Peyer's patch (tissue), 4 donors: ENCODE measurements around the gene EIF4EBP3. TPM values are rescaled to one million over a fixed set of nuclear protein-coding genes. Genes with fewer than 3 reads are reported as not detected.
A peak's percentile ranks its signal among the peaks of the same experiment; 100 is the strongest.

Experiments used
- DNase-seq, 3 donors: peaks; one replicate each; pipeline ENCODE4 v3.0.0-alpha.2; 2017 to 2019
- H3K27ac ChIP-seq, 4 donors: fragments of 200-600 bp; sonication (generic); one replicate each; pipeline ENCODE4 v1.5.1; 2016 to 2019
- H3K27me3 ChIP-seq, 2 donors: fragments of 200-600 bp; sonication (generic); one replicate each; pipeline ENCODE4 v1.5.1; 2019
- H3K36me3 ChIP-seq, 3 donors: fragments of 200-600 bp; sonication (generic); one replicate each; pipeline ENCODE4 v1.5.1; 2016 to 2019
- H3K4me1 ChIP-seq, 4 donors: fragments of 200-600 bp; sonication (generic); one replicate each; pipeline ENCODE4 v1.5.1; 2016 to 2019
- H3K4me3 ChIP-seq, 4 donors: fragments of 200-600 bp; sonication (generic); 1 replicate in 3 of 4; 2 replicates in 1 of 4; pipeline ENCODE4 v1.5.1; 2016 to 2019; ENCODE audit warnings: mild to moderate bottlenecking in 1 of 4
- H3K9me3 ChIP-seq, 4 donors: fragments of 200-600 bp; sonication (generic); one replicate each; pipeline ENCODE4 v1.5.1; 2016 to 2019; ENCODE audit warnings: mild to moderate bottlenecking in 1 of 4
- POLR2A ChIP-seq, 2 donors: fragments of 450-650 bp; IDR thresholded peaks; one replicate each; pipeline ENCODE4 v1.5.1; 2017; ENCODE audit warnings: antibody characterized with exemption in 2 of 2, mild to moderate bottlenecking in 2 of 2, moderate library complexity in 2 of 2
- total RNA-seq, 4 donors: library from RNA; depleted of rRNA; stranded (reverse); fragments of >200 nt; gene quantifications; one replicate each; pipeline ENCODE4 v1.1.0, GENCODE V29; 2016
- TF ChIP-seq, protein P1 (sequence below), 6 experiments: fragments of 450-650 bp in 4 of 6; fragments of 200-600 bp in 2 of 6; sonication (generic) in 1 of 6; IDR thresholded peaks; one replicate each; pipeline ENCODE4 v1.5.1; 2017 to 2019; ENCODE audit warnings: antibody characterized with exemption in 6 of 6, mild to moderate bottlenecking in 3 of 6, moderate library complexity in 1 of 6

EIF4EBP3 gene
- total RNA-seq = 10 to 100 TPM in 3 of 4 donors, not detected in 1; 32.4 to 46.1 (median 32.9) TPM

DNA sequence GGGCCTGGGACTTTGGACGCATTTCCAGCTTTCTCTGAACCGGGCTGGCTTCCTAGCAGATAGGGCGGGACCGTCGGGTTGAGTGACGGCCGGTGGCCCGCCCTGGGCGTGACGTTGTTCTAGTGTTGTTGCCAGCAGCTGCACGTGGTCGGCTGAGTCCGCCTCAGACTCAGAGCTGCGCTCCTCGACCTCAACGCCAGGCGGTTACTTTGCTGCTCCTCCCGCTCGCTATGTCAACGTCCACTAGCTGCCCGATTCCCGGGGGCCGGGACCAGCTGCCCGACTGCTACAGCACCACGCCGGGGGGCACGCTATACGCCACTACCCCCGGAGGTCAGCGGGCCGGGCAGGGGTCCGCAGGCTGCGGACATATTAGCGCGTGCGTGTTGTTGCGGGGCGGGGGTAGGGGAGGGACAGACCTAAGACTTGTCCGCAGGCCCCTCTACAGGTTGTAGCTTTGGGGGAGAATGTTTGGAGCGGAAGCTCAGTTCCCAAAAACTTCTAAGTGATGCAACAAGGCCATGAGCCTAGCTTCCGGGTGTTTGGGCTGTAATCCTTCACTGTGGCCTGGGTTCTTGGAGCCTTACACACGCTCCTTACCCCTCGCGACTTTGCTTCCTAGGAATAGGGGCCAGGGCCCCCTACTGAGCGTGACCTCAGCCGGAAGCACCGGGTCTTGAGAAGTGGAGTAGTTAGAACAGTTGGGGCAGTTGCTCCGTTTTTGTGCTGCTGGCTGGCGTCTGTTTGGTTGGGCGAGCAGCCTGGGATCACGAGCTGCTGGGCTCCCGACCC, at the start of gene EIF4EBP3:
TSS of gene EIF4EBP3 (plus strand) at position 155 of the 792 bp plus-strand sequence. CDS start at position 231, 76 bp downstream.
- Histone ChIP-seq H3K9me3 (no peaks in the 10 kb centered on the region), H3K4me1 (peaks cover 0 to 41% (median 6%) of the 10 kb centered on the region in 4 donors), H3K36me3 (peaks cover 0 to 31% (median 0%) of the 10 kb centered on the region in 3 donors), H3K27ac (peak within 1 kb of the TSS; percentile 92 to 99 (median 97)), H3K27me3 (no peaks in the 10 kb centered on the region), H3K4me3 (peak within 1 kb of the TSS; percentile 46 to 65 (median 60))
- peak; percentile 89 to 99 (median 98) for DNase-seq
- peak; percentile 94 for TF ChIP-seq POLR2A (IDR thresholded peaks at IDR 0.05)
- TF ChIP-seq, protein P1, sequence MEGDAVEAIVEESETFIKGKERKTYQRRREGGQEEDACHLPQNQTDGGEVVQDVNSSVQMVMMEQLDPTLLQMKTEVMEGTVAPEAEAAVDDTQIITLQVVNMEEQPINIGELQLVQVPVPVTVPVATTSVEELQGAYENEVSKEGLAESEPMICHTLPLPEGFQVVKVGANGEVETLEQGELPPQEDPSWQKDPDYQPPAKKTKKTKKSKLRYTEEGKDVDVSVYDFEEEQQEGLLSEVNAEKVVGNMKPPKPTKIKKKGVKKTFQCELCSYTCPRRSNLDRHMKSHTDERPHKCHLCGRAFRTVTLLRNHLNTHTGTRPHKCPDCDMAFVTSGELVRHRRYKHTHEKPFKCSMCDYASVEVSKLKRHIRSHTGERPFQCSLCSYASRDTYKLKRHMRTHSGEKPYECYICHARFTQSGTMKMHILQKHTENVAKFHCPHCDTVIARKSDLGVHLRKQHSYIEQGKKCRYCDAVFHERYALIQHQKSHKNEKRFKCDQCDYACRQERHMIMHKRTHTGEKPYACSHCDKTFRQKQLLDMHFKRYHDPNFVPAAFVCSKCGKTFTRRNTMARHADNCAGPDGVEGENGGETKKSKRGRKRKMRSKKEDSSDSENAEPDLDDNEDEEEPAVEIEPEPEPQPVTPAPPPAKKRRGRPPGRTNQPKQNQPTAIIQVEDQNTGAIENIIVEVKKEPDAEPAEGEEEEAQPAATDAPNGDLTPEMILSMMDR (IDR thresholded peaks at IDR 0.05) = peak; percentile 38 to 90 (median 70)

DNA sequence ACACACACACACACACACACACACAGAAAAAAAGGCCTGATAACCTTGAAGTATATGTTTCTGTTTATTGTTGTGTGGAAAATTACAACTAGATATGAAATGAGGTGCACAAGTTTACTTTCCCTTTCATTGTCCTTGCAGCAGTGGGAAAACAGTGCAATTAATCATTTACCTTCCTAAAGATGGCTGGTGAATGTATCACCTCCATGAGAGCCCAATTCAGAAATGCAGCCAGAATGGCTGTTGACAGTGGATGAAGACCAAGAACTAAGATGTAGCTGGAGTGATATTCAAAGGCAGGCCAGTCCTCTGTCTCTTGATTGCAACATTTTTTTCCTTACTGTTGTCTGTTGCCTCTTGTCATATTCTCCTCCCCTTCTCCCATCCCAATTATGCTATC, 49.6 kb upstream of the EIF4EBP3 start:
- peaks cover 0 to 17% (median 0%) of the 10 kb centered on the region in 3 donors for H3K36me3 ChIP-seq
- H3K4me3 ChIP-seq = no peak overlapping the region
- TF ChIP-seq, protein P1 (IDR thresholded peaks at IDR 0.05) = no peak
- TF ChIP-seq POLR2A (IDR thresholded peaks at IDR 0.05) = no peak
- DNase-seq = no peak
- H3K4me1 ChIP-seq = no peaks in the 10 kb centered on the region
- no peaks in the 10 kb centered on the region for H3K27me3 ChIP-seq
- no peaks in the 10 kb centered on the region for H3K9me3 ChIP-seq
- H3K27ac ChIP-seq = no peak overlapping the region

DNA sequence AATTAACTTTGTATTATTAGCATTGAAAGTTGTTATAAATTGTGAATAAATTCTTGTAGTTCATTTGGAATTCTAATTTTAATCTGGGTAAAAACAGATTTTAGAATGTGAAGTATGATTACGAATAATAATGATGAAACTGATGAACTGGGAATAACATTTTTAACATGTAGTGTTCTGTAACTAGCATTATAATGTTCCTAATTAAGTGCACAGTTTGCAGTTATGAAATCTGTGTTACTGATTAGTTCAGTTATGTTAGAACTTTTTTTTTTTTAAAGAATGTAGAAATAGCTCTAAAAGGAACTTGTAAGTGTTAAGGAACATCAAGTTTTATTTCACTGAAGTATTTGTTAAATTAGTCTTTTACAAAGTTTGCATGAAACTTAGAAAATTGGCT, 48.9 kb upstream of the EIF4EBP3 start:
- Histone ChIP-seq H3K27me3 (no peaks in the 10 kb centered on the region), H3K27ac (no peak overlapping the region), H3K4me3 (no peak overlapping the region), H3K9me3 (no peaks in the 10 kb centered on the region), H3K4me1 (no peaks in the 10 kb centered on the region), H3K36me3 (peaks cover 0 to 15% (median 0%) of the 10 kb centered on the region in 3 donors)
- TF ChIP-seq POLR2A (IDR thresholded peaks at IDR 0.05) = no peak
- DNase-seq = no peak

DNA sequence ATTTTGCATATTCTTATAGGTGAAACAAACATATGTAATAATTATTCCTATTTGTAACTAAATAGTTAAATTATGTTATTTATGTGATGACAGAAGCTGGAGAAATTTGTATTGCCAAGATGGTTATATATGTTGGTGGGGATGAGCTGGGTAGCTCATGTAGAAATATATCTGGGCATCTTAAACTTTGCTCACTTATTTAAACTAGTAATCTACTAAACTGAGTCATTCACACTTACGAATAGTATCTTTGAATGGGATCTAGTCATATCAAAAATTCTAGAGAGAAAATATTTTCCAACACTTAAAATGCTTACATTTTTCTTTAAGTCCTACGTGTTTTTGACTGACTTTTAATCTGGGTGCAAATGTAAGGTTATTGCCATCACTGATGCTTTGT, 44.6 kb upstream of the EIF4EBP3 start:
- H3K27me3 ChIP-seq = no peaks in the 10 kb centered on the region
- H3K4me1 ChIP-seq = no peaks in the 10 kb centered on the region
- H3K4me3 ChIP-seq = no peak overlapping the region
- no peaks in the 10 kb centered on the region for H3K9me3 ChIP-seq
- peaks cover 0 to 39% (median 0%) of the 10 kb centered on the region in 3 donors for H3K36me3 ChIP-seq
- no peak overlapping the region for H3K27ac ChIP-seq
- TF ChIP-seq, protein P1 (IDR thresholded peaks at IDR 0.05) = no peak
- TF ChIP-seq POLR2A (IDR thresholded peaks at IDR 0.05) = no peak
- no peak for DNase-seq

DNA sequence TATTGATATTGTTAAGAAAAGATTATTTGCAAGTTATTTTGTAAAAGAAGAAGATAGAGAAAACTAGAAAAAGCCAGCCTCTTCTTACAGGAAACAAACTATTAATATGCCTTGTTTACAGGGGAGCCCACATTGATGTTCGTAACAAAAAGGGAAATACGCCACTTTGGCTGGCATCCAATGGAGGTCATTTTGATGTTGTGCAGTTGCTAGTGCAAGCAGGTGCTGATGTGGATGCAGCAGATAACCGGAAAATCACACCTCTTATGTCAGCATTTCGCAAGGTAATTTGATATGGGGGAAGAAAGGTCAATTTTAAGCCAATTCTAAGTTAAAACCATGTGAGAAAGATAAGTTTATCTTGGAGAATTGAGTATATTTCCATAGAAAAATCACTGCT, 37.6 kb upstream of the EIF4EBP3 start:
- DNase-seq = no peak
- no peaks in the 10 kb centered on the region for H3K27me3 ChIP-seq
- no peak overlapping the region for H3K27ac ChIP-seq
- peaks cover 0 to 94% (median 0%) of the 10 kb centered on the region in 3 donors for H3K36me3 ChIP-seq
- no peaks in the 10 kb centered on the region for H3K9me3 ChIP-seq
- H3K4me3 ChIP-seq = no peak overlapping the region
- H3K4me1 ChIP-seq = no peaks in the 10 kb centered on the region
- TF ChIP-seq POLR2A (IDR thresholded peaks at IDR 0.05) = no peak
- TF ChIP-seq, protein P1 (IDR thresholded peaks at IDR 0.05) = no peak

DNA sequence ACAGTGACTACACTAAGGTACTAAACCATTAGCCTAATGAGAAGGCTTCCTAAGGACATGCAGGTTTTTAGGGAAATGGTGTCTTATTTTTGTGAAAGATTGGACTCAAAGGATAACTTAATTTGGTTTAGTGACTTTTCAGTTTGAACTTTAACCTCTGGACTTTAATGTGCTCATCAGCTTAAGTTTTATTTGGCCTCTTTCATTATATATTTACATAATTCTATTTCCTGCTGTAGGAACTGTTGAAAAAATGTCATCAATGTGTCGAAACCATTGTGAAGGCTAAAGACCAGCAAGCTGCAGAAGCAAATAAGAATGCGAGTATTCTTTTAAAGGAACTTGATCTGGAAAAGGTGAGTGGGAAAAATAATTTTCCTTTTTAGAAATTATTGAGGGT, 34.3 kb upstream of the EIF4EBP3 start:
- Histone ChIP-seq H3K36me3 (peaks cover 0 to 71% (median 0%) of the 10 kb centered on the region in 3 donors), H3K9me3 (no peaks in the 10 kb centered on the region), H3K4me3 (no peak overlapping the region), H3K27me3 (no peaks in the 10 kb centered on the region), H3K4me1 (no peaks in the 10 kb centered on the region), H3K27ac (no peak overlapping the region)
- no peak for DNase-seq
- no peak for TF ChIP-seq POLR2A (IDR thresholded peaks at IDR 0.05)
- TF ChIP-seq, protein P1 (IDR thresholded peaks at IDR 0.05) = no peak
